ENCODE results near the gene C1orf210. TPM values are rescaled to one million over a fixed set of nuclear protein-coding genes. Genes with fewer than 3 reads are reported as not detected.

C1orf210 gene
- total RNA-seq, 2 donors from 2014 or later = 6.6 to 11.7 TPM

Other genes starting within 250 kb of the C1orf210 start
- 10 to 100 TPM; 27.5 to 35.3 TPM for gene EBNA1BP2, start 113.3 kb downstream of the C1orf210 start, total RNA-seq
- 1 to 10 TPM in 1 of 2 donors, under 1 TPM in 1; 0.26 to 1.3 TPM for gene CFAP57, start 113.3 kb downstream of the C1orf210 start, total RNA-seq
- gene TMEM125, start 15.6 kb downstream of the C1orf210 start, total RNA-seq = 10 to 100 TPM; 45.8 to 51.1 TPM
- 10 to 100 TPM; 12.2 to 14.0 TPM for gene TIE1, start 15.4 kb upstream of the C1orf210 start, total RNA-seq
- not detected for gene MPL, start 52.2 kb upstream of the C1orf210 start, total RNA-seq
- gene CDC20, start 73.4 kb upstream of the C1orf210 start, total RNA-seq = 1 to 10 TPM in 1 of 2 donors, not detected in 1; 2.3 TPM
- 10 to 100 TPM; 17.5 to 21.8 TPM for gene ELOVL1, start 82.4 kb upstream of the C1orf210 start, total RNA-seq
- gene MED8, start 104.2 kb upstream of the C1orf210 start, total RNA-seq = 10 to 100 TPM; 19.4 to 22.1 TPM
- gene SZT2, start 104.3 kb upstream of the C1orf210 start, total RNA-seq = 10 to 100 TPM; 25.9 to 61.6 TPM
- gene HYI, start 168.3 kb upstream of the C1orf210 start, total RNA-seq = 100 to 1,000 TPM; 101 to 157 TPM
- gene PTPRF, start 245.3 kb upstream of the C1orf210 start, total RNA-seq = 10 to 100 TPM; 81.7 to 89.0 TPM